Stimulated activated CD8-positive, alpha-beta memory T cell treated with anti-CD3 and anti-CD28 coated beads, Interleukin-4, amount 100 ng/mL, for 48 hours (primary cell): ENCODE data around the gene ANXA5.
"Not testable (repeated sequence)": the region's sequence is repeated elsewhere in the genome, so short reads cannot be mapped to it uniquely, and the experiment has no call there.

Experiments
- DNase-seq: peaks from one replicate; pipeline ENCODE4 v3.0.0-alpha.2; 2020

Gene ANXA5

GRCh38 chr4:121696581-121697461 is at the start of gene ANXA5:
Gene ANXA5, minus strand, starts transcription at chr4:121696980. Its CDS starts 391 bp downstream, at chr4:121696589.
- peak; percentile 84 for DNase-seq

DNA sequence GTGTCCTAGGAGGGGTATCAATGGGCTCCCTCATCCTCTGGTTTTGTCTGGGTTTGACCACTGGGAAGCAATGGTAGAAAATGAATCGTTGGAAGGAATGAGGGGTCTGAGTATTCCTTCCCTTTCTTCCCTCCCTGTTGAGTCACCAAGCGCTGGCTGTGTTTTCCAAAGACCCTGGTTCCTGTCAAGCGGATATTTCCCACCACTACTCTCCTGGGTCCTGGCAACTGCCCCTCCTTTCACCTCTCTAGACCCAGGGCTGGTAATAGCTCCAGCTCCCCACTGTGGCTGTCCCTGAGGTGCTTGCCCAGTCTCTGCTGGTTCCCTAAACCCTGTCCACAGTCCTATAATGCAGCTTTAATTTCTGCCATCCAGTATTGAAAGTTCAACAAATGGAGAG is 46.0 kb upstream of the ANXA5 start:
- DNase-seq, result no peak

GRCh38 chr4:121741751-121742150 is 45.0 kb upstream of the ANXA5 start:
- no peak for DNase-seq

DNA sequence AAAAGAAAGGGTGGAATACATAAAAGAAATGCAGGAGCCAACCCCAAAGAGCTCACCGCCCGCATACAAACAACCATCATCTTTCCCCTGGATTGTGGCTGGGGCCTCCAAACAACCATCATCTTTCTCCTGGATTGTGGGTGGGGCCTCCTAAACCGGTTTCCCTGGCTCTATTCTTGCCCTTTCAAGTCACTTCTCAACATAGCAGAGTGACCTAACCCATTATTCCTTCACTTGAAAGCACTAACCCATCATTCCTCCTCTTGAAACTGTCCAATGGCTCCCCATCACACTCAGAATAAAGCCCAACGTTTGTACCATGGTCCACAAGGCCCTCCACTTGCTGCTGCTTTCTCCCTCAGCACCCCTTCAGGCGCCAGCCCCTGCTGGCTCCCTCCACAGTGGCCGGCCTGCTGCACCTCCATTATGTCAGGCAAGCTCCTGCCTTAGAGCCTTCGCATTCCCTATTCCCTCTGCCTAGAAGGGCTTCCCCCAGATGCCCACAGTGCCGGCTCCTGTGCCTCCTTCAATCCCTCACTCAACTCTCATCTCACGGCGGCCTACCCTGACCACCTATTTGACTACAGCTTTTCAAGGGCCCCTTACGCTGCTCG is 44.1 kb upstream of the ANXA5 start:
- DNase-seq, result no peak

DNA sequence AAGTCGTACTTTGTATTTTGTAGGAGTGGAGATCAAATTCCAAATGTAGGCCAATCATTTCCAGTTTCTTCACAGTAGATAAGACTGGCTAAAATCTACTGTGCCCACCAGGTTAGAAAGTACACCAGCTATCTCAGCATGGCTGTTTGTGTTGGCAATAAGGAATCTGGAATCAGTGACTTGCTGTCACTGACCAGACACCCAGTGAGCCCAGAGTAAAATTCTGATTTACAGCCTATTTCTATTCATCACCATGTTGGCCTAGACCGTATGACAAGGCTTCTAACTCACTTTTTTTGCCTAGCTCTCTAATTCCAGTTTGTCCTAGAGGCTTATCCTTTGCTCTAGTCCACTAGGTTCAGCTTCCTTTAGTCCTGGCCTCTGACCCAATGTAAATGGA is 42.8 kb upstream of the ANXA5 start:
- DNase-seq, result no peak

DNA sequence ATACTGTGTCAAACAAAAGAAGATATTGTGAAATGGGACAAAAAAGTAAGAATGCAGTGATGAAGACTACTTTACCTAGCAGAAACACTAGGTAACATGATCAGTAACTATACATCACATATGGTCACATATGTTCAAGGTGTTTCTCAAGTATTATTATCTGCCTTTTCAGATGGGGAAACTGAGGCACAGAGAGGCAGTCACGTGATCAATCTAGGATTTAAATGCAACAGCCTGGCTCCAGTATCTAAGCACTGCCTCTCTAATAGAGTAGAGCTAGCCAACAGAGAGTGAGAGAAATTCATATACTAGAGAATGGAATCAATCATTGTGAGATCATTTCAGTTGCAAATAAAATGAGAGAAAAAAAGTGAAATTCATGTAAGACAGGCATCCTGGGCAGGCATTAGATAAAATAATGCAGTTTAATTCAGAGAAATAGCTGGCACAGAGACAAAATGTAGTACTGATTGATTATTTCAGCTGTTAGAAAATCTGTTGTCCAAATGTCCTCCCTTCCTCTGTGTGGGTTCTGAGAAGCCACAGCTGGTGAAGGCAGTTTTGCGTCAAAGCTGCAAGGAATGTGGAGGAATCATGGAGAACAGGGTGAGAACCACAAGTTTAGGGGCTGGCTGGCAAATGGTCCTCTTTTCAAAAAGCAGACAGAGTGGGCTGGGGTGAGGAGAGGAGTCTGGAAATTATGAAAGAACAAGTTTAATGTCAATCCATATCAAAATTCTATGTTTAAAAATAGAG is 42.2 kb upstream of the ANXA5 start:
- DNase-seq, result no peak

GRCh38 chr4:121737846-121738554 is 41.2 kb upstream of the ANXA5 start:
- no peak for DNase-seq

DNA sequence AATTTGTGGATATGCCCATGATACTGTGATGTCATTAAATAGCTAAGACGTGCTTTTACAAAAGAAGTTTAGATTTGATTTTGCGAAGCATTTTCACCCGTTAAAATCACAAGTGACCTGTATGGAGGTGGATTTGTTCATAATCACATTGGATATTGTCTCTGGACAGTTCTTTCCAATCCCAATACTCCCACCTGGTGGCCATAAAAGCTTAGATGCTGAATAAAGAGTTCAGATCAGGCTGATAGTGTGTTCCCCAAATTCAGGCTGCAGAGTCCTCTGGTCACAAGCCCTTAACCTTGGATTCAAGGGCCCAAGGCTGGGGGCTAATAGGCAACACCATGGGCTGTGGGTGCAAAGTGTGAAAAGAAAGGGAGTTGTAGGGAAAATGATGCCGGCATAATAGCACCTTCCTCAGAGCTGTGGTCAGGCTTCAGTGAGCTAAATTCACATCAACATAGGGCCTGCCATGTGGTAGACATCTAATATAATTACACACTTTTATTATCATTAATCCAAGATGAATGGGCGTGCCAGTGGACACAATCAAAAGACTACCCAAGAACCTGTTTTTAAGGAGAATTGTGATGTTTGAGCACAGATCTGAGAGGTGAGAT is 40.1 kb upstream of the ANXA5 start:
- DNase-seq, result no peak

DNA sequence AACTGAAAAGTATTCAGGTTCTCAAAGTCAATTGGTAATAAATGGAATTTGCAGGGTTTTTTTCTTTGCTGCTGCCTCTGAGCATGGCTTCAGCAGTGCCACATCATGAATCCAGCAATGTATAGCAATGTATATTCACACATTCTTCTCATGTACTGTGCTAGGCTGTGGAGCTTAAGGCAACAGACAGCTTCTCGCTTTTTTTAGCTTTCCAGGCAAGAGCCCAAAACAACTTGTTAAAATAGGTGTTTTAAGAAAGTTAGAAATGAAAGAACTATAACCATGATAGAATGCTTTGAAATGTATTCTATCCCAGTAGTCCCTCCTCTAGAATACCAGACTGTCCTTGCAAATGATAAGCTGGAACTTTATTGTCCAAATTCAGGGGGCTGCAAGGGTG is 37.8 kb upstream of the ANXA5 start:
- DNase-seq, result no peak

GRCh38 chr4:121733942-121734341 is 37.2 kb upstream of the ANXA5 start:
- DNase-seq, result no peak

GRCh38 chr4:121729753-121730152 is 33.0 kb upstream of the ANXA5 start:
- DNase-seq, result not testable (repeated sequence)

GRCh38 chr4:121728798-121729226 is 32.0 kb upstream of the ANXA5 start:
- DNase-seq, result no peak

GRCh38 chr4:121728066-121728465 is 31.3 kb upstream of the ANXA5 start:
- DNase-seq, result no peak

GRCh38 chr4:121726642-121727268 is 30.0 kb upstream of the ANXA5 start:
- no peak for DNase-seq

DNA sequence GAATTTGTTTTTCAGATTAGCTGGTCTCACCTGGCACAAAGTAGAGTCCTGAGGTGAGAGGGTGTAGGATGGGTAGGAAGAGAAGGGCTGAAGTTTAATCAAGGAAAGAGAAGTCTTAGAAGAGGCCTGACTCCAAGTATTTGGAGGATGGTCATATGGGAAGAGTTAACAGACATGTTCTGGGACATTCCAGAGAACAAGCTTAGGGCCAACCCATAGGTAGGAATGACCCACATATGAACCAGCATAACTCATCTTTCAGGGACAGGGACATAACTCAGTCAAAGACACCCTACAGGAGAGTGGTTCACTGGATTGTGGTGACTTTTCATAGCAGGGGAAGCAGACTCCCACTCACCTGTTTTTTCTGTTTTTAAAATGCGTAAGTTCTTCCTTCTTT is 27.9 kb upstream of the ANXA5 start:
- no peak for DNase-seq

DNA sequence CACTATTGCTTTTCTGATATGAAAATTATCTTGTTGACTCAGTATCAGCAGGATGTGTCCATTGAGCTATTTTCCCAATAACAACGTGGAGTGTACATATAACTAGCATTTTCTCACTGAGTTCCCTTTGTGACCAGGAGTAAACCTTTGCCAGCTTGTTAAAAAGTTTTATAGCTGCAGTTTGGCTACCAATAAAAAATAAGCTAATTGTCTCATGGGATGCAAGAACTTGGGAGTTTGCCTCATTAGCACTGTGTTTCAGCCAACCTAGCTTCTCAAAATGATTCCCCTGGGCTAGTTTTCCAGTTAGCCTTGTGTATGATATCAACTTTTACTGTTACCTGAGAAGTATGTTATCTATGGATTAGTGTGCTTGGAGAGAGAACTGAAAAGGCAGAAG is 24.9 kb upstream of the ANXA5 start:
- DNase-seq, result no peak

DNA sequence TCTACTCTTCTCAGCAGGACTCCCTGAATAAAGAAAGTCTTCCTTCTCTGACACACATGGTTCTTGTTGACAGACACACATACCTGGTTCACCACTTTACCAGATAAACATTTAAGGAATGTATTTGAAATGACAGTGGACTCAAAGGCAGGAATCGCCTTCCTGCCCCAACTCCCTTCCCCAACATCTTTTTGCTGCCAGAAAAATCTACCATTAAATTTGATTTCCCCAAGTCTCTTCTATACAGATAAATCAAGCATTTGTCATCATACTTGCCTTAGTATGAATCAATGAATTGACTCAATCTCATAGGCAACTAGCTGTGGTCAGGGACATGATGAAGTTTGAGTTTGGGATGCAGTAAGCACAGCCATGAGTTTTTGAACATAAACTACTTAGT is 23.3 kb upstream of the ANXA5 start:
- DNase-seq, result no peak

DNA sequence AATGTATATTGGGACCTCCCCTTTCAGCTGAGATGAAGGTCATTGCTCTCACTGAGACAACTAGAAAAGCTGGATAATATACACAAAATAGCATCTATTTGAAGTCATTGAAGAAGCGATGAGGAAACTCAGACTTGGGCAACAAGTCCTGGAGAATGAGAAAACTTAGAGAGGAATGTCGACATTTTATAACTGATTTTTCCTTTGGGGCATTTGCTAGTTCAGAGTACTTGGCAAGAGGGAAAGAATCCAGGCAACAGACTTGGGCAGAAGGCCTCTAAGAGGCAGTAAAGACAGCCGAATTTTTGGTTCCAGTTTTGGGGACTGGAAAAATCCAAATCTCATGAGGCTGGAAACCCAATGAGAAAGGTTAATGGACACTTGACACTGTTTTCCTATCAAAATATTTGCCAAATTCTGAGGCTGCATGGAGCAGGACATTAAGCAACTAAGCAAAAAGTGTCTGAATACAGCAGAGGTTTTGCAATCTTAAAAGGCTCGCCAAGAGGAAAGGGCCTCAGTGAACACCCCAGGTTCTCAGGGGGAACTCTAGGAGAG is 21.0 kb upstream of the ANXA5 start:
- DNase-seq, result no peak

GRCh38 chr4:121714548-121714947 is 17.8 kb upstream of the ANXA5 start:
- no peak for DNase-seq

- no peak for DNase-seq
These were observed 16.0 kb upstream of the ANXA5 start for GRCh38 chr4:121712783-121713182.

- no peak for DNase-seq
These were observed 15.3 kb upstream of the ANXA5 start for GRCh38 chr4:121712001-121712651.
